Tibial artery (tissue), 4 donors: ENCODE data around the gene ATG16L2.
"Not testable (repeated sequence)": the region's sequence is repeated elsewhere in the genome, so short reads cannot be mapped to it uniquely, and the experiment has no call there.

Experiments
- DNase-seq, 2 donors: peaks; one replicate each; pipeline ENCODE4 v3.0.0-alpha.2; 2019
- H3K27ac ChIP-seq, 2 donors: fragments of 200-600 bp; sonication (generic) in 1 of 2; 1 replicate in 1 of 2; 2 replicates in 1 of 2; pipeline ENCODE4 v1.5.1; 2018 to 2019; ENCODE audit warnings: mild to moderate bottlenecking in 1 of 2
- H3K27me3 ChIP-seq, 2 donors: fragments of 200-600 bp; sonication (generic) in 1 of 2; one replicate each; pipeline versions ENCODE4 v1.5.1 to v1.6.0; 2016 to 2019
- H3K36me3 ChIP-seq, 3 donors: fragments of 200-600 bp; sonication (generic) in 2 of 3; one replicate each; pipeline ENCODE4 v1.5.1; 2016 to 2019; ENCODE audit warnings: mild to moderate bottlenecking in 2 of 3
- H3K4me1 ChIP-seq, 4 donors: fragments of 200-600 bp; sonication (generic) in 2 of 4; 1 replicate in 3 of 4; 2 replicates in 1 of 4; pipeline ENCODE4 v1.5.1; 2016 to 2019
- H3K4me3 ChIP-seq, 2 donors: fragments of 200-600 bp; sonication (generic) in 1 of 2; 1 replicate in 1 of 2; 2 replicates in 1 of 2; pipeline ENCODE4 v1.5.1; 2018 to 2019; ENCODE audit warnings: mild to moderate bottlenecking in 2 of 2
- H3K9me3 ChIP-seq, 3 donors: fragments of 200-600 bp; sonication (generic) in 1 of 3; one replicate each; pipeline ENCODE4 v1.5.1; 2016 to 2019
- intact Hi-C: fragments of 100-400 bp; cut with DNase I; formaldehyde crosslinking; loops from one replicate; pipeline ENCODE4 v1.15.0; 2023; ENCODE audit warnings: low total_unique reads
- TF ChIP-seq, protein P1 (sequence below), 2 experiments: fragments of 200-600 bp in 1 of 2; fragments of 450-650 bp in 1 of 2; IDR thresholded peaks; one replicate each; pipeline ENCODE4 v1.5.1; 2017 to 2019; ENCODE audit warnings: antibody characterized with exemption in 2 of 2, mild to moderate bottlenecking in 1 of 2, moderate library complexity in 1 of 2

The ATG16L2 gene

DNA sequence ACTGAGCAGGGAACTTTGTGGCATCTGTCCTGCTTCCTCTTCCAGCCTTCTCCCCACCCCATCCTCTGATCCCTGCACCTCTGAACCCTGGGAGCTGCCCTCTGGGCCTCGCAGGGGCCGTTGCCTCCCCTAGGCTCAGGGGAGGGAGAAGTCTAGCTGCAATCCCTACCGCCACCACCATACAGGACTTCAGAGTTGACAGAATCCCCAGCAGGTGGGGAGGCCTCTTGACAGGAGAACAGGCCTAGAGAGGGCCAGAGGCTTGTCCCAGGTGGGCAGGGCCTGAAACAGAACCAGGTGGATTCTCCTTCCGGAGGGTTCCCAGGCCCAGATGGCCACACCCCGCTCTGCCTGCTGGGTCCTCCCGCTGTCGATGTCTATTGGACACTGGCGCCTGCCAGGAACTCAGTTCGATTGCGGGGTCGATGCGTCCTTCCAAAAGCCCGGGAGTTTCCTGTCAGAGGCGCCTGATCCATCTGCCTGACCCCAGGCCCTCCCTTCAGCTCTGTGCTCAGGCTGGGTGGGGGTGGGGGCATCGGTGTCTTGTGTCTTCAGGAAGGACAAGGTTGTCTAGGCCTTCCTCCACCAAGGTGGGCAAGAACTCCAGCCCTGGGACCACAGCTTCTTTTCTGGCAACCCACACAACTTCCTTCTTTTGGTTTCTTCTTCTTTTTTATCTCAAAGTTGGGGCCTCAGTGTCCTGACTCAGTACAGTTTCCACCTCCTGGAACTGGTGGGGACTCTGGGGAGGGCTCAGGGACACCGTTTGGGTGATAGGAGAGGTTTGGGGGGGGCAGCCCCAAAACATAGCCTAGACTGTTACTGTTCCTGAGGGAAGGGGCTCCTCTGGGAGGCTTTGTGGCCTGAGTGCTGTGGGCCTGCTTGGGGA is 26.8 kb upstream of the ATG16L2 start:
- peaks cover 0 to 29% (median 18%) of the 10 kb centered on the region in 4 donors for H3K4me1 ChIP-seq
- H3K27me3 ChIP-seq = no peaks in the 10 kb centered on the region
- no peaks in the 10 kb centered on the region for H3K36me3 ChIP-seq
- DNase-seq = no peak
- no peak overlapping the region for H3K27ac ChIP-seq
- no peaks in the 10 kb centered on the region for H3K9me3 ChIP-seq
- no peak overlapping the region for H3K4me3 ChIP-seq
- TF ChIP-seq, protein P1, sequence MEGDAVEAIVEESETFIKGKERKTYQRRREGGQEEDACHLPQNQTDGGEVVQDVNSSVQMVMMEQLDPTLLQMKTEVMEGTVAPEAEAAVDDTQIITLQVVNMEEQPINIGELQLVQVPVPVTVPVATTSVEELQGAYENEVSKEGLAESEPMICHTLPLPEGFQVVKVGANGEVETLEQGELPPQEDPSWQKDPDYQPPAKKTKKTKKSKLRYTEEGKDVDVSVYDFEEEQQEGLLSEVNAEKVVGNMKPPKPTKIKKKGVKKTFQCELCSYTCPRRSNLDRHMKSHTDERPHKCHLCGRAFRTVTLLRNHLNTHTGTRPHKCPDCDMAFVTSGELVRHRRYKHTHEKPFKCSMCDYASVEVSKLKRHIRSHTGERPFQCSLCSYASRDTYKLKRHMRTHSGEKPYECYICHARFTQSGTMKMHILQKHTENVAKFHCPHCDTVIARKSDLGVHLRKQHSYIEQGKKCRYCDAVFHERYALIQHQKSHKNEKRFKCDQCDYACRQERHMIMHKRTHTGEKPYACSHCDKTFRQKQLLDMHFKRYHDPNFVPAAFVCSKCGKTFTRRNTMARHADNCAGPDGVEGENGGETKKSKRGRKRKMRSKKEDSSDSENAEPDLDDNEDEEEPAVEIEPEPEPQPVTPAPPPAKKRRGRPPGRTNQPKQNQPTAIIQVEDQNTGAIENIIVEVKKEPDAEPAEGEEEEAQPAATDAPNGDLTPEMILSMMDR (IDR thresholded peaks at IDR 0.05) = no peak
- intact Hi-C loops = no loop called here

DNA sequence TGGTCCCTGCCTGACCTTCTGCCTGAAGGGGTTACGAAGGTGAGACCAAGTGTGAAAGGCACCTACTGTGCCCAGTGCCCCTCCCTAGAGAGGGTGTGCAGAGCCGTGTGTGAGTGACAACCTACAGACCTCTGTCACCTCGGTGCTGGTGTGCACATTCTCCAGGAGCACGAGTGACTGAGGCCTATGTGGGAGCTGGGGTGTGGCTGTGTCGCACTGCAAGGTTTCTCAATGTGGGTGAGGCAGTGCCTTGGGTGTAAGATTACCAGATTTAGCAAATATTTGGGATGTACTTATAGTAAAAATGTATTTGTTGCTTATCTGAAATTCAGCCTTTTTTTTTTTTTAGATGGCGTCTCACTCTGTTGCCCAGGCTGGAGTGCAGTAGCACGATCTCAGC is 26.0 kb upstream of the ATG16L2 start:
- TF ChIP-seq, protein P1 (IDR thresholded peaks at IDR 0.05) = no peak
- H3K27me3 ChIP-seq = no peaks in the 10 kb centered on the region
- no peak overlapping the region for H3K4me3 ChIP-seq
- H3K9me3 ChIP-seq = no peaks in the 10 kb centered on the region
- intact Hi-C loops = no loop called here
- H3K36me3 ChIP-seq = no peaks in the 10 kb centered on the region
- peaks cover 0 to 35% (median 23%) of the 10 kb centered on the region in 4 donors for H3K4me1 ChIP-seq
- no peak for DNase-seq
- no peak overlapping the region for H3K27ac ChIP-seq

DNA sequence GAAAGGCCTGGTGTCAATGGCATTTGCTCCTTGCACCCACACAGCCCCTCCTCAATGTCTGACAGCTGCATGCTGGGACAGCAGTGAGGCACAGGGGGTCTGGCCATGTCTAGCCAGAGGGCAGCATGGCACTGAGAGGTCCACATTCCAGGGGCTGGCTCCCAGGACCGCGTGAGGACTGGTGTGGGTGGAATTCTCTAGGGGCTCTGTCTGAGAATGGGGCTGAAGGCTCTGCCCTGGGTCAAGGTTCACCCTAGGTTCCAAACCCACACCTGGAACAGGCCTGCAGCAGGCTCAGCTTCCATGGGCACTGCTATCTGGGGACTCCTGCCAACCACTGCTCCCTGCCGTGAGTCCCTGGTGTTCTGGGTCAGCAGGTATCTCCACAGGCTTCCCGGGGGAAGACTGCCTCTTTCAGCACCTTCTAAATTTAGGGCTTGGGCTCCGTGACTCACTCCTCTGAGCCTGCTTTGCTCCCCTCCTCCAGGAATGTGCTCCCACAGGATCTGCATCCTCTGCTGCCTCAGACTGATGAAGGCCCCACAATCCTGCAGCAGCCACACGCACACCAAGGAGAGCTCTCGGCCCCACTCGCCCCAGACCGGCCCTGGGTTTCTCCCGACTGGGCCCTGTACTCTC is 24.6 kb upstream of the ATG16L2 start:
- H3K27ac ChIP-seq = peak overlapping the region; percentile 74 to 77
- TF ChIP-seq, protein P1 (IDR thresholded peaks at IDR 0.05) = no peak
- no peaks in the 10 kb centered on the region for H3K36me3 ChIP-seq
- DNase-seq = peak in 1 of 2 donors; percentile 83
- H3K4me3 ChIP-seq = no peak overlapping the region
- no peaks in the 10 kb centered on the region for H3K9me3 ChIP-seq
- intact Hi-C loops = loop anchor here (5.0 kb wide), 1 partner anchor 67 kb away; no protein-coding TSS in a partner anchor
- H3K4me1 ChIP-seq = peaks cover 0 to 42% (median 29%) of the 10 kb centered on the region in 4 donors
- H3K27me3 ChIP-seq = no peaks in the 10 kb centered on the region

DNA sequence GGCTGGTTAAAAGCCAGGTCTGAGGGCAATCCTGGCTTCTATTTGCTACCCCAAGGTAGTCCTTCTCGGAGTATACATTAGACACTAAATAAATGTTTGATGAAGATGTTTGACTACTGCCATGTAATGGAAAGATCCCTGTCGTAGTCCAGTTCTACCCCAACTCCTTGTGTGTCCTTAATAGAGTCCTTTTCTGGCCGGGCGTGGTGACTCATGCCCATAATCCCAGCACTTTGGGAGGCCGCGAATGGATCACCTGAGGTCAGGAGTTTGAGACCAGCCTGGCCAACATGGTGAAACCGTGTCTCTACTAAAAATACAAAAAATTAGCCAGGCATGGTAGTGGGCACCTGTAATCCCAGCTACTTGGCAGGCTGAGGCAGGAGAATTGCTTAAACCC is 23.0 kb upstream of the ATG16L2 start:
- Histone ChIP-seq H3K4me1 (peaks cover 0 to 42% (median 31%) of the 10 kb centered on the region in 4 donors), H3K27ac (peak overlapping the region in 1 of 2 donors; percentile 77)
- intact Hi-C loops = loop anchor here (5.0 kb wide), 1 partner anchor 69 kb away; no protein-coding TSS in a partner anchor

DNA sequence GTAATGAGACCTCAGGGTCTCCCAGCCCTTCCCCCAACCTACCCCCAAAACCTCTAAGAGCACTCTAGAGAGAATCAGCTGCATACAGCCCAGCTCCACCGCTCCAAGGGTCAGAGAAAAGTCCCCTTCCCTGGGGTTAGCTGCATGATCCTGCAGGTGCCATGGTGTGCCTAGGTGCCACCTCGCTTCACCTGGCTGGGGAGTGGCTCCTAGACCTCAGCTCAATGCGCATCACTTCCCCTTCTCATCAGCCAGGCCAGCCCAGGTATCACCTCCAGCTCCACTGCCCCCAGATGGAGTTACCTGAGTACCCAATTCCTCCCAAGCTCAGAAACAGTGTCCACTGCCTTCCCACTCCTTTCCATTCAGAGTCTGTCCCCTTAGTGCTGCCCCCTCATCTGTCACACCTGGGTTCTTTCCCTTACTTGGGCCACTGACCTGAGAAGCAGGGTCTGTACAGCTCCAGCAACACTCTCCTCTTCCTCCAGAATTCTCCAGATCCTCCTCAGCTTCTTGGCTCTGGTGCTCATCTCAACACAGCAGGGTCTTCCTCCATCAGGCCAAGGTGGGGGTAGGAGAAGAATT is 21.7 kb upstream of the ATG16L2 start:
- Histone ChIP-seq H3K4me3 (no peak overlapping the region), H3K4me1 (peaks cover 0 to 42% (median 31%) of the 10 kb centered on the region in 4 donors), H3K36me3 (no peaks in the 10 kb centered on the region), H3K9me3 (no peaks in the 10 kb centered on the region), H3K27ac (peak overlapping the region; percentile 75 to 86), H3K27me3 (no peaks in the 10 kb centered on the region)
- TF ChIP-seq, protein P1 (IDR thresholded peaks at IDR 0.05) = no peak
- intact Hi-C loops = loop anchor here (5.0 kb wide), 1 partner anchor 70 kb away; no protein-coding TSS in a partner anchor
- no peak for DNase-seq

More for the DNA sequence above, 23.0 kb upstream of the ATG16L2 start:
- not testable (repeated sequence) for H3K9me3 ChIP-seq, H3K27me3 ChIP-seq, H3K36me3 ChIP-seq, H3K4me3 ChIP-seq, DNase-seq
